ENCODE data around the gene DPF3. TPM values are rescaled to one million over a fixed set of nuclear protein-coding genes. Genes with fewer than 3 reads are reported as not detected.
A peak's percentile ranks its signal among the peaks of the same experiment; 100 is the strongest.

Gene DPF3
- total RNA-seq, 1 experiment from 2014 or later, result 0.31 TPM

- DNase-seq (ENCODE audit: low spot score) (peak; percentile 66), ATAC-seq (peak; percentile 99)
- CTCF ChIA-PET, result interaction anchor here (1.1 to 1.6 kb wide), 4 partner anchors 8 to 283 kb away, joined by 3 to 8 read pairs (median 4); no protein-coding TSS in a partner anchor
- TF ChIP-seq, protein P1, sequence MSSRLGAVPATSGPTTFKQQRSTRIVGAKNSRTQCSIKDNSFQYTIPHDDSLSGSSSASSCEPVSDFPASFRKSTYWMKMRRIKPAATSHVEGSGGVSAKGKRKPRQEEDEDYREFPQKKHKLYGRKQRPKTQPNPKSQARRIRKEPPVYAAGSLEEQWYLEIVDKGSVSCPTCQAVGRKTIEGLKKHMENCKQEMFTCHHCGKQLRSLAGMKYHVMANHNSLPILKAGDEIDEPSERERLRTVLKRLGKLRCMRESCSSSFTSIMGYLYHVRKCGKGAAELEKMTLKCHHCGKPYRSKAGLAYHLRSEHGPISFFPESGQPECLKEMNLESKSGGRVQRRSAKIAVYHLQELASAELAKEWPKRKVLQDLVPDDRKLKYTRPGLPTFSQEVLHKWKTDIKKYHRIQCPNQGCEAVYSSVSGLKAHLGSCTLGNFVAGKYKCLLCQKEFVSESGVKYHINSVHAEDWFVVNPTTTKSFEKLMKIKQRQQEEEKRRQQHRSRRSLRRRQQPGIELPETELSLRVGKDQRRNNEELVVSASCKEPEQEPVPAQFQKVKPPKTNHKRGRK (CRISPR knock-in tag; IDR thresholded peaks at IDR 0.05; ENCODE audit: borderline replicate concordance), result no peak
- TF ChIP-seq FOXK1 (CRISPR knock-in tag; IDR thresholded peaks at IDR 0.05) (0 out of 2 replicates have a peak, but pooled peaks have one; percentile 39), ARID4B (CRISPR knock-in tag; IDR thresholded peaks at IDR 0.05; ENCODE audit: borderline replicate concordance) (no peak), ZNF396 (CRISPR knock-in tag; IDR thresholded peaks at IDR 0.05; ENCODE audit: borderline replicate concordance) (peak; percentile 51; the same call in 1 of the 2 replicates), ZNF423 (CRISPR knock-in tag; IDR thresholded peaks at IDR 0.05) (0 out of 2 replicates have a peak, but pooled peaks have one; percentile 44), PRRX2 (CRISPR knock-in tag; IDR thresholded peaks at IDR 0.05) (0 out of 2 replicates have a peak, but pooled peaks have one; percentile 61)
- no peak overlapping the region for H3K4me3 Mint-ChIP-seq
- no peaks in the 10 kb centered on the region for H3K36me3 Mint-ChIP-seq
- peaks cover 23% of the 10 kb centered on the region for H3K27me3 Mint-ChIP-seq (ENCODE audit: low read depth)
- peaks cover 25% of the 10 kb centered on the region for H3K4me1 Mint-ChIP-seq
- peaks cover 11% of the 10 kb centered on the region for H3K9me3 Mint-ChIP-seq
- POLR2A ChIA-PET, result no interaction called here
- peak overlapping the region; percentile 8 for H3K27ac Mint-ChIP-seq
Measured at GRCh38 chr14:72796935-72797334, 97.0 kb downstream of the DPF3 start.

- DNase-seq (ENCODE audit: low spot score), result no peak
- ATAC-seq, result no peak
- ChIA-PET CTCF (interaction anchor here (2.0 kb wide), 1 partner anchor 279 kb away, joined by 6 read pairs; no protein-coding TSS in a partner anchor), POLR2A (no interaction called here)
- no peak overlapping the region for H3K4me3 Mint-ChIP-seq
- H3K9me3 Mint-ChIP-seq, result 0 out of 2 replicates have a peak, but pooled peaks cover under 1% of the 10 kb centered on the region
- TF ChIP-seq ETV6 (CRISPR knock-in tag; IDR thresholded peaks at IDR 0.05) (no peak), ERG (CRISPR knock-in tag; IDR thresholded peaks at IDR 0.05) (no peak), SMAD3 (CRISPR knock-in tag; IDR thresholded peaks at IDR 0.05; ENCODE audit: borderline replicate concordance) (no peak)
- TF ChIP-seq, protein P2, sequence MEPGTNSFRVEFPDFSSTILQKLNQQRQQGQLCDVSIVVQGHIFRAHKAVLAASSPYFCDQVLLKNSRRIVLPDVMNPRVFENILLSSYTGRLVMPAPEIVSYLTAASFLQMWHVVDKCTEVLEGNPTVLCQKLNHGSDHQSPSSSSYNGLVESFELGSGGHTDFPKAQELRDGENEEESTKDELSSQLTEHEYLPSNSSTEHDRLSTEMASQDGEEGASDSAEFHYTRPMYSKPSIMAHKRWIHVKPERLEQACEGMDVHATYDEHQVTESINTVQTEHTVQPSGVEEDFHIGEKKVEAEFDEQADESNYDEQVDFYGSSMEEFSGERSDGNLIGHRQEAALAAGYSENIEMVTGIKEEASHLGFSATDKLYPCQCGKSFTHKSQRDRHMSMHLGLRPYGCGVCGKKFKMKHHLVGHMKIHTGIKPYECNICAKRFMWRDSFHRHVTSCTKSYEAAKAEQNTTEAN (CRISPR knock-in tag; IDR thresholded peaks at IDR 0.05), result no peak
- TF ChIP-seq, protein P3, sequence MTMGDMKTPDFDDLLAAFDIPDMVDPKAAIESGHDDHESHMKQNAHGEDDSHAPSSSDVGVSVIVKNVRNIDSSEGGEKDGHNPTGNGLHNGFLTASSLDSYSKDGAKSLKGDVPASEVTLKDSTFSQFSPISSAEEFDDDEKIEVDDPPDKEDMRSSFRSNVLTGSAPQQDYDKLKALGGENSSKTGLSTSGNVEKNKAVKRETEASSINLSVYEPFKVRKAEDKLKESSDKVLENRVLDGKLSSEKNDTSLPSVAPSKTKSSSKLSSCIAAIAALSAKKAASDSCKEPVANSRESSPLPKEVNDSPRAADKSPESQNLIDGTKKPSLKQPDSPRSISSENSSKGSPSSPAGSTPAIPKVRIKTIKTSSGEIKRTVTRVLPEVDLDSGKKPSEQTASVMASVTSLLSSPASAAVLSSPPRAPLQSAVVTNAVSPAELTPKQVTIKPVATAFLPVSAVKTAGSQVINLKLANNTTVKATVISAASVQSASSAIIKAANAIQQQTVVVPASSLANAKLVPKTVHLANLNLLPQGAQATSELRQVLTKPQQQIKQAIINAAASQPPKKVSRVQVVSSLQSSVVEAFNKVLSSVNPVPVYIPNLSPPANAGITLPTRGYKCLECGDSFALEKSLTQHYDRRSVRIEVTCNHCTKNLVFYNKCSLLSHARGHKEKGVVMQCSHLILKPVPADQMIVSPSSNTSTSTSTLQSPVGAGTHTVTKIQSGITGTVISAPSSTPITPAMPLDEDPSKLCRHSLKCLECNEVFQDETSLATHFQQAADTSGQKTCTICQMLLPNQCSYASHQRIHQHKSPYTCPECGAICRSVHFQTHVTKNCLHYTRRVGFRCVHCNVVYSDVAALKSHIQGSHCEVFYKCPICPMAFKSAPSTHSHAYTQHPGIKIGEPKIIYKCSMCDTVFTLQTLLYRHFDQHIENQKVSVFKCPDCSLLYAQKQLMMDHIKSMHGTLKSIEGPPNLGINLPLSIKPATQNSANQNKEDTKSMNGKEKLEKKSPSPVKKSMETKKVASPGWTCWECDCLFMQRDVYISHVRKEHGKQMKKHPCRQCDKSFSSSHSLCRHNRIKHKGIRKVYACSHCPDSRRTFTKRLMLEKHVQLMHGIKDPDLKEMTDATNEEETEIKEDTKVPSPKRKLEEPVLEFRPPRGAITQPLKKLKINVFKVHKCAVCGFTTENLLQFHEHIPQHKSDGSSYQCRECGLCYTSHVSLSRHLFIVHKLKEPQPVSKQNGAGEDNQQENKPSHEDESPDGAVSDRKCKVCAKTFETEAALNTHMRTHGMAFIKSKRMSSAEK (CRISPR knock-in tag; IDR thresholded peaks at IDR 0.05; ENCODE audit: borderline replicate concordance), result no peak
- no peaks in the 10 kb centered on the region for H3K36me3 Mint-ChIP-seq
- no peaks in the 10 kb centered on the region for H3K27me3 Mint-ChIP-seq (ENCODE audit: low read depth)
- H3K4me1 Mint-ChIP-seq, result peaks cover 39% of the 10 kb centered on the region
- no peak overlapping the region for H3K27ac Mint-ChIP-seq
Measured at GRCh38 chr14:72793156-72793939, 100.6 kb downstream of the DPF3 start.
